ENCODE measurements around the gene MAP3K14. TPM values are rescaled to one million over a fixed set of nuclear protein-coding genes. Genes with fewer than 3 reads are reported as not detected.

The MAP3K14 gene
- total and polyA plus RNA-seq, 2 of the 4 experiments (the other 2 are of a cell fraction), result 4.1 to 21.7 TPM

DNA sequence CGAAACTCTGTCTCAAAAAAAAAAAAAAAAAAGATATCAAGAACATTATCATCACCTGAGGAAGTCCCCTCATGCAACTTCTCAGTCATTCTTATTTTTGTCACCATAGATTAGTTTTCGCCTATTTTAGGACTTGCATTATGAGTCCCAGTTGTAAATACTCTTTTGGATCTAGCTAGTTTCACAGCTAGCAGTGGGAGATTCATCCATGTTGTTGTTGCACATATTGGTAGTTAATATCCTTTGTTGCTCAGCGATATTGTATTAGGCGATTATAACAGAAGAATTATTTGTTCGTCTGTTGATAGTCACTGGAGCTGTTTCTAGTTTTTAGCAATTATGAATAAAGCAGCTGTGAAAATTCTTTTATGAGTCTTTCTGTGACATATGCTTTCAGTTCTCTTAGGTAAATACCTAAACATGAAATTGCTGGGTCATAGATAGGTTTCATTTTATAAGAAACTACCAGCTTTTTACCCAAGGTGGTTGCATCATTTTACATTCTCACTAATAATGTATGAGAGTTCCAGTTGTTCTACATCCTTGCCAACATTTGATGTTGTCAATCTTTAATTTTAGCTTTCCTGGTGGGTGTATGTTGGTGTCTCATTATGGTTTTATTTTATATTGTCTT is 40.7 kb upstream of the MAP3K14 start:
- Histone ChIP-seq H3K18ac (ENCODE audit: low read depth, low read length) (no peak overlapping the region), H3K9me3 (ENCODE audit: control insufficient read depth, insufficient read depth, low read length) (no peaks in the 10 kb centered on the region), H4K8ac (ENCODE audit: low read depth in 2 of 2, low read length in 2 of 2) (no peak overlapping the region), H3K14ac (replicated peaks; ENCODE audit: low read depth, low read length) (no peak overlapping the region), H3K27ac (ENCODE audit: insufficient read depth, low read length) (no peak overlapping the region), H3K36me3 (ENCODE audit: control insufficient read depth, insufficient read depth, low read length) (no peaks in the 10 kb centered on the region), H2BK15ac (ENCODE audit: low read depth, low read length) (no peak overlapping the region), H3K79me1 (ENCODE audit: low read depth in 1 of 2, low read length in 2 of 2) (no peaks in the 10 kb centered on the region), H3K23ac (ENCODE audit: low read depth, low read length) (no peak overlapping the region), H4K20me1 (ENCODE audit: insufficient read depth, low read length) (no peaks in the 10 kb centered on the region), H3K56ac (ENCODE audit: extremely low read depth, insufficient read depth, low read length) (no peak overlapping the region), H3K4me1 (ENCODE audit: control insufficient read depth, insufficient read depth, low read length) (no peaks in the 10 kb centered on the region), H2AK5ac (ENCODE audit: low read depth, low read length) (no peak overlapping the region), H3K9me1 (ENCODE audit: insufficient read depth, low read length) (0 out of 2 replicates have a peak, but pooled peaks cover 2% of the 10 kb centered on the region), H3K4me3 (ENCODE audit: insufficient read depth, low read depth, low read length) (no peak overlapping the region), H3K27me3 (ENCODE audit: control insufficient read depth, insufficient read depth, low read length) (peaks cover 3% of the 10 kb centered on the region; the same call in 1 of the 2 replicates), H2AK9ac (replicated peaks; ENCODE audit: low read depth, low read length, poor library complexity) (no peak overlapping the region), H2BK5ac (ENCODE audit: low read depth, low read length, poor library complexity, severe bottlenecking) (no peak overlapping the region), H4K5ac (ENCODE audit: low read depth, low read length) (no peak overlapping the region), H3K4ac (ENCODE audit: low read depth, low read length) (no peak overlapping the region), H2BK120ac (ENCODE audit: low read depth, low read length) (no peak overlapping the region), H4K91ac (ENCODE audit: insufficient read depth, low read depth, low read length) (no peak overlapping the region), H2BK20ac (ENCODE audit: low read depth, low read length) (no peak overlapping the region), H3K9ac (ENCODE audit: low read depth, low read length) (no peak overlapping the region), H2AFZ (replicated peaks; ENCODE audit: low read length, poor library complexity) (no peak overlapping the region), H3K4me2 (ENCODE audit: low read depth, low read length) (no peak overlapping the region)
- ATAC-seq (ENCODE audit: low read depth) (no peak), DNase-seq (no peak)
- no TSS peak for BruUV-seq (replicated peaks)
- ChIA-PET CTCF (interaction anchor here (2.5 kb wide), 1 partner anchor 12 kb away, joined by 7 read pairs; no protein-coding TSS in a partner anchor), POLR2A (ENCODE audit: unreplicated experiment) (no interaction called here)
- intact Hi-C loops (cut with micrococcal nuclease) (no loop called here), in situ Hi-C loops (cut with MboI; ENCODE audit: low sequenced_read_pairs) (no loop called here), dilution Hi-C loops (cut with HindIII; ENCODE audit: low sequenced_read_pairs, unreplicated experiment) (no loop called here)
- WGBS, 2 experiments (ENCODE audit: extremely low coverage in 2 of 2, insufficient read length in 1 of 2), result 93% methylated on average over 3 of the region's 5 CpGs; no CpG with 5 or more reads in 1 of the 2 experiments
- TF ChIP-seq POLR2A (IDR thresholded peaks at IDR 0.05; ENCODE audit: low read depth, low read length) (no peak), NFE2L2 (IDR thresholded peaks at IDR 0.05; ENCODE audit: low read depth, low read length) (no peak), RCOR1 (IDR thresholded peaks at IDR 0.05; ENCODE audit: insufficient replicate concordance, low read length) (no peak), CHD1 (IDR thresholded peaks at IDR 0.05; ENCODE audit: low read depth, low read length) (no peak), CEBPB (IDR thresholded peaks at IDR 0.05; ENCODE audit: low read depth, low read length) (no peak), SMC3 (IDR thresholded peaks at IDR 0.05; ENCODE audit: low read depth, low read length) (no peak), MAFK (IDR thresholded peaks at IDR 0.05; ENCODE audit: low read depth, low read length) (no peak), MXI1 (IDR thresholded peaks at IDR 0.05; ENCODE audit: borderline replicate concordance, low read depth, low read length) (no peak), RAD21 (IDR thresholded peaks at IDR 0.05; ENCODE audit: low read length) (no peak), RFX5 (IDR thresholded peaks at IDR 0.05; ENCODE audit: low read depth, low read length) (no peak), FOS (IDR thresholded peaks at IDR 0.05; ENCODE audit: low read depth, low read length) (no peak)
- TF ChIP-seq, protein P1, sequence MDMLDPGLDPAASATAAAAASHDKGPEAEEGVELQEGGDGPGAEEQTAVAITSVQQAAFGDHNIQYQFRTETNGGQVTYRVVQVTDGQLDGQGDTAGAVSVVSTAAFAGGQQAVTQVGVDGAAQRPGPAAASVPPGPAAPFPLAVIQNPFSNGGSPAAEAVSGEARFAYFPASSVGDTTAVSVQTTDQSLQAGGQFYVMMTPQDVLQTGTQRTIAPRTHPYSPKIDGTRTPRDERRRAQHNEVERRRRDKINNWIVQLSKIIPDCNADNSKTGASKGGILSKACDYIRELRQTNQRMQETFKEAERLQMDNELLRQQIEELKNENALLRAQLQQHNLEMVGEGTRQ (IDR thresholded peaks at IDR 0.05; ENCODE audit: low read depth, low read length), result no peak
- TF ChIP-seq, protein P2, sequence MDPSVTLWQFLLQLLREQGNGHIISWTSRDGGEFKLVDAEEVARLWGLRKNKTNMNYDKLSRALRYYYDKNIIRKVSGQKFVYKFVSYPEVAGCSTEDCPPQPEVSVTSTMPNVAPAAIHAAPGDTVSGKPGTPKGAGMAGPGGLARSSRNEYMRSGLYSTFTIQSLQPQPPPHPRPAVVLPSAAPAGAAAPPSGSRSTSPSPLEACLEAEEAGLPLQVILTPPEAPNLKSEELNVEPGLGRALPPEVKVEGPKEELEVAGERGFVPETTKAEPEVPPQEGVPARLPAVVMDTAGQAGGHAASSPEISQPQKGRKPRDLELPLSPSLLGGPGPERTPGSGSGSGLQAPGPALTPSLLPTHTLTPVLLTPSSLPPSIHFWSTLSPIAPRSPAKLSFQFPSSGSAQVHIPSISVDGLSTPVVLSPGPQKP (IDR thresholded peaks at IDR 0.05; ENCODE audit: borderline replicate concordance, low read depth, low read length), result no peak
- TF ChIP-seq, protein P3, sequence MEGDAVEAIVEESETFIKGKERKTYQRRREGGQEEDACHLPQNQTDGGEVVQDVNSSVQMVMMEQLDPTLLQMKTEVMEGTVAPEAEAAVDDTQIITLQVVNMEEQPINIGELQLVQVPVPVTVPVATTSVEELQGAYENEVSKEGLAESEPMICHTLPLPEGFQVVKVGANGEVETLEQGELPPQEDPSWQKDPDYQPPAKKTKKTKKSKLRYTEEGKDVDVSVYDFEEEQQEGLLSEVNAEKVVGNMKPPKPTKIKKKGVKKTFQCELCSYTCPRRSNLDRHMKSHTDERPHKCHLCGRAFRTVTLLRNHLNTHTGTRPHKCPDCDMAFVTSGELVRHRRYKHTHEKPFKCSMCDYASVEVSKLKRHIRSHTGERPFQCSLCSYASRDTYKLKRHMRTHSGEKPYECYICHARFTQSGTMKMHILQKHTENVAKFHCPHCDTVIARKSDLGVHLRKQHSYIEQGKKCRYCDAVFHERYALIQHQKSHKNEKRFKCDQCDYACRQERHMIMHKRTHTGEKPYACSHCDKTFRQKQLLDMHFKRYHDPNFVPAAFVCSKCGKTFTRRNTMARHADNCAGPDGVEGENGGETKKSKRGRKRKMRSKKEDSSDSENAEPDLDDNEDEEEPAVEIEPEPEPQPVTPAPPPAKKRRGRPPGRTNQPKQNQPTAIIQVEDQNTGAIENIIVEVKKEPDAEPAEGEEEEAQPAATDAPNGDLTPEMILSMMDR (conservative IDR thresholded peaks at IDR 0.05; ENCODE audit: low read depth, low read length), result no peak
